Measurements from ENCODE around the gene APOH. TPM values are rescaled to one million over a fixed set of nuclear protein-coding genes. Genes with fewer than 3 reads are reported as not detected.
A peak's percentile ranks its signal among the peaks of the same experiment; 100 is the strongest.

The APOH gene
- total and polyA plus RNA-seq, 11 donors = 0.15 to 0.30 TPM; not detected in 9

DNA sequence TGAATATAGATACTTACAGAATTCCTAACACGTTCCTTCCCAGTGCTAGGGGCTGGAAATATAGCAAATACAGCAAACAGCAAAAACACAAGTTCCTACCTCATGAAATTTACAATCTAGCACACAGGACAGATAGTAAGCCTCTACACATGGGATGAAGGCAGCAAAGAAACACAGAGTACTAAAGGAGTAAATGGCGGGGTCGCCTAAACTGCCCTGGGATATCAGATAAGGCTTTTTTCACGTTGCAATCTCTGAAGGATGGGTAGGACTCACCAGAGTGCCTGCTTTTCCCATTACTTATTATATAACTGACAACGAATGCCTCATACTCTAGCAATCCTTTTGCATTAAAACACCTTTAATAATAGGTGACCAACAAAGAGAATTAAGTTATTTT, 57.1 kb downstream of the APOH start:
- H3K4me1 ChIP-seq = peaks cover 0 to 16% (median 1%) of the 10 kb centered on the region in 12 donors
- no peak overlapping the region for H3K4me3 ChIP-seq
- peaks cover 0 to 53% (median 4%) of the 10 kb centered on the region in 9 donors for H3K36me3 ChIP-seq
- intact Hi-C loops (cut with DNase I) = loop anchor here in 3 of 10 donors (10.0 kb wide), 3 partner anchors 537 to 617 kb away; partner anchors contain the start of gene AXIN2 (in 1 of the 3)
- TF ChIP-seq, protein P1, sequence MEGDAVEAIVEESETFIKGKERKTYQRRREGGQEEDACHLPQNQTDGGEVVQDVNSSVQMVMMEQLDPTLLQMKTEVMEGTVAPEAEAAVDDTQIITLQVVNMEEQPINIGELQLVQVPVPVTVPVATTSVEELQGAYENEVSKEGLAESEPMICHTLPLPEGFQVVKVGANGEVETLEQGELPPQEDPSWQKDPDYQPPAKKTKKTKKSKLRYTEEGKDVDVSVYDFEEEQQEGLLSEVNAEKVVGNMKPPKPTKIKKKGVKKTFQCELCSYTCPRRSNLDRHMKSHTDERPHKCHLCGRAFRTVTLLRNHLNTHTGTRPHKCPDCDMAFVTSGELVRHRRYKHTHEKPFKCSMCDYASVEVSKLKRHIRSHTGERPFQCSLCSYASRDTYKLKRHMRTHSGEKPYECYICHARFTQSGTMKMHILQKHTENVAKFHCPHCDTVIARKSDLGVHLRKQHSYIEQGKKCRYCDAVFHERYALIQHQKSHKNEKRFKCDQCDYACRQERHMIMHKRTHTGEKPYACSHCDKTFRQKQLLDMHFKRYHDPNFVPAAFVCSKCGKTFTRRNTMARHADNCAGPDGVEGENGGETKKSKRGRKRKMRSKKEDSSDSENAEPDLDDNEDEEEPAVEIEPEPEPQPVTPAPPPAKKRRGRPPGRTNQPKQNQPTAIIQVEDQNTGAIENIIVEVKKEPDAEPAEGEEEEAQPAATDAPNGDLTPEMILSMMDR (IDR thresholded peaks at IDR 0.05) = no peak
- no peak for TF ChIP-seq POLR2A (IDR thresholded peaks at IDR 0.05)
- no peak for DNase-seq
- H3K9me3 ChIP-seq = no peaks in the 10 kb centered on the region
- 45 to 57% (median 52%) methylated on average over 5 of the region's 5 CpGs for WGBS, 4 donors
- H3K27me3 ChIP-seq = no peaks in the 10 kb centered on the region
- peak in 3 of 4 donors; percentile 11 to 35 (median 16) for ATAC-seq
- peak overlapping the region in 9 of 12 donors; percentile 27 to 62 (median 47) for H3K27ac ChIP-seq

DNA sequence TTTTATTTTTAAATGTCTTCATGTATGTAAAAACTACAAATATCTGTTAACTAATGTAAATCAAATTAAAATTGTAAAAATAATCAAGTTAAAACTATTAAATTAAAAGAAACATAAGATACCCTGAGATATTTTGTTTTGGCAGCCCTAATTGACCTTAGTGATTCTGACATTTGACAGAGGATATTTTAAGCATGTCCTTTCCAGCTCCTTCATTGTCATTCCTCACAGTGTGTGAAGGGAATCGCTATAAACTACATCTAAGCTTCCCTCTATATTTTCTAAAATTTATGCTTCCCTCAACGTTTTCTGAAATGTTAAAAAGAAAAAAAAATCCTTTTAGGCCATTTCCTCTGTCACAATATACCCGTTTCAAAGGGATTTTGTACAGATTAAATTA, 57.5 kb downstream of the APOH start:
- no peaks in the 10 kb centered on the region for H3K27me3 ChIP-seq
- H3K9me3 ChIP-seq = no peaks in the 10 kb centered on the region
- WGBS, 4 donors = 36 to 47% (median 43%) methylated on average over 3 of the region's 3 CpGs
- no peak overlapping the region for H3K4me3 ChIP-seq
- H3K27ac ChIP-seq = peak overlapping the region in 9 of 12 donors; percentile 40 to 62 (median 47)
- peaks cover 0 to 58% (median 4%) of the 10 kb centered on the region in 9 donors for H3K36me3 ChIP-seq
- ATAC-seq (peak; percentile 58 to 80 (median 76)), DNase-seq (no peak)
- intact Hi-C loops (cut with DNase I) = loop anchor here in 3 of 10 donors (10.0 kb wide), 3 partner anchors 537 to 617 kb away; partner anchors contain the start of gene AXIN2 (in 1 of the 3)
- no peak for TF ChIP-seq POLR2A (IDR thresholded peaks at IDR 0.05)
- TF ChIP-seq, protein P1 (IDR thresholded peaks at IDR 0.05) = no peak
- H3K4me1 ChIP-seq = peaks cover 0 to 17% (median 1%) of the 10 kb centered on the region in 12 donors

DNA sequence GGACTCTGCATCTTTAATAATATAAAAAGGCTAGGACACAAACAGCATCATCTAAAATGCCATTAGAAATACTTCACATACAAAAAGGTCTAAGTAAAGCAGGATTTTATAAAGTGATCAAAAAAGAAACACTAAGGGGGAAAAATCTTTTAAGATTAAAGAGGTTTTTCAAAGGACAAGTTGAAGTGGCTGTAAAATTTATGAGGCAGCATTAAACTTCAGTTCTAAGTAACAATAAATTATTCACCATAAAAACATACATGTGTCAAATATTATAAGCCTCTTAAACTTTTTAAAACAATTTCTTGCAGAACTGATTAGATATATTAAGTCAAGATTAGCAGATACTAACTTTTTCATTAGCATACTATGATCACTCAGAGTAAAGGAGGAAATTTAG, 58.0 kb downstream of the APOH start:
- Histone ChIP-seq H3K27me3 (no peaks in the 10 kb centered on the region), H3K36me3 (peaks cover 0 to 54% (median 4%) of the 10 kb centered on the region in 9 donors), H3K4me3 (no peak overlapping the region), H3K4me1 (peaks cover 0 to 17% (median 1%) of the 10 kb centered on the region in 12 donors), H3K27ac (peak overlapping the region in 5 of 12 donors; percentile 40 to 57 (median 44)), H3K9me3 (no peaks in the 10 kb centered on the region)
- ATAC-seq (no peak), DNase-seq (no peak)
- intact Hi-C loops (cut with DNase I) = loop anchor here in 3 of 10 donors (10.0 kb wide), 3 partner anchors 536 to 616 kb away; partner anchors contain the start of gene AXIN2 (in 1 of the 3)
- no peak for TF ChIP-seq POLR2A (IDR thresholded peaks at IDR 0.05)
- TF ChIP-seq, protein P1 (IDR thresholded peaks at IDR 0.05) = no peak

DNA sequence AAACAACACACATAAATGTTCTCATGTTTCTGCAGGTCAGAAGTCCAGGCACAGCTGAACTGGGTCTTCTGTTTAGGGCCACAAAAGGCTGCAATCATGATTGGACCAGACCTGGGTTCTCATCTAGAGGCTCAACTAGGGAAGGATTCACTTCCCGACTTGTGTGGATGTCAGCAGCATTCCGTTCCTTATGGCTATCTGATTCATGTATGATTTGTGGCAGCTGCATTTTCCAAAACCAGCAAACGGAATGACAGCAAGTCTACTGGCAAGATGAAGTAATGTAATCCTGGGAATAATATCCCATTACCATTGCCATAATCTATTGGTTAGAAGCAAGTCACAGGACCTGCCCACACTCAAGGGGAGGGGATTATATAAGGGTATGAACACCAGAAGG, 59.4 kb downstream of the APOH start:
- Histone ChIP-seq H3K27me3 (no peaks in the 10 kb centered on the region), H3K36me3 (peaks cover 0 to 49% (median 4%) of the 10 kb centered on the region in 9 donors), H3K4me1 (peaks cover 0 to 17% (median 1%) of the 10 kb centered on the region in 12 donors), H3K9me3 (no peaks in the 10 kb centered on the region), H3K4me3 (no peak overlapping the region), H3K27ac (no peak overlapping the region)
- intact Hi-C loops (cut with DNase I) = loop anchor here (5.0 to 10.0 kb wide), 12 partner anchors 535 to 938 kb away; partner anchors contain the start of gene AXIN2 (in 1 of the 10)
- DNase-seq (no peak), ATAC-seq (no peak)
- no peak for TF ChIP-seq POLR2A (IDR thresholded peaks at IDR 0.05)
- TF ChIP-seq, protein P1 (IDR thresholded peaks at IDR 0.05) = no peak
- WGBS, 4 donors = 74 to 83% (median 81%) methylated on average over 3 of the region's 3 CpGs
